GM18907 (cell line): ENCODE measurements around the gene LIG1.

ENCODE experiments used
- ATAC-seq: cut with Tn5 transposase; IDR thresholded peaks from one replicate; pipeline ENCODE4 v1.9.1; 2021; ENCODE audit warnings: mild to moderate bottlenecking, moderate library complexity; ENCODE audit not compliant: unreplicated experiment

LIG1 gene

GRCh38 chr19:48182434-48182833 lies 12.3 kb upstream of the LIG1 start:
- no peak for ATAC-seq

- ATAC-seq: no peak
Observed at GRCh38 chr19:48181505-48181904, 11.4 kb upstream of the LIG1 start.

- no peak for ATAC-seq
Observed at GRCh38 chr19:48176226-48176625, 6.1 kb upstream of the LIG1 start.

GRCh38 chr19:48175578-48175977 lies 5.4 kb upstream of the LIG1 start:
- ATAC-seq: no peak

GRCh38 chr19:48174445-48175030 lies 4.4 kb upstream of the LIG1 start:
- ATAC-seq: no peak

DNA sequence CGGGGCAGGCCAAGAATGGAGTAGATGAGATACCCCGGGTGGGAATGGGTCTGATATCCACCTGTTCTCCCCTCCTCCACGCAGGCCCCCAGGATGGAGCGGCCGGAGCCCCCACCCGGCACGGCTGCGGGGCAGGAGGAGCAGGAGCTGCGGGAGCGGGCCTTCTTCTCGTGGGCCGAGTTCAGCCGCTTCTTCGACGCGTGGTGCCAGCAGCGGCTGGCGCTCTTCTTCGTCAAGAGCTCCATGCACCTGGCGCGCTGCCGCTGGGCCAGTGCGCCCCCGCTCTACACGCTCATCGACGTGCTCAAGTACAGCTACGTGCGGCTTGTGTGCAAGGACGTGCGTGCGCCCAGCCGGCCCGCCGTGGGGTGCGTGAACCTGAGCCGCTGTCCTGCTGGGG lies 1.6 kb upstream of the LIG1 start:
- no peak for ATAC-seq

GRCh38 chr19:48170817-48171347 lies 738 bp upstream of the LIG1 start:
- ATAC-seq: no peak

GRCh38 chr19:48169578-48169938 lies 586 bp downstream of the LIG1 start:
- ATAC-seq: peak; percentile 4

- ATAC-seq: no peak
Observed at GRCh38 chr19:48168689-48169088, 1.5 kb downstream of the LIG1 start.

GRCh38 chr19:48158210-48158790 lies 11.8 kb downstream of the LIG1 start:
- ATAC-seq: no peak

GRCh38 chr19:48154003-48154402 lies 16.1 kb downstream of the LIG1 start:
- ATAC-seq: no peak

DNA sequence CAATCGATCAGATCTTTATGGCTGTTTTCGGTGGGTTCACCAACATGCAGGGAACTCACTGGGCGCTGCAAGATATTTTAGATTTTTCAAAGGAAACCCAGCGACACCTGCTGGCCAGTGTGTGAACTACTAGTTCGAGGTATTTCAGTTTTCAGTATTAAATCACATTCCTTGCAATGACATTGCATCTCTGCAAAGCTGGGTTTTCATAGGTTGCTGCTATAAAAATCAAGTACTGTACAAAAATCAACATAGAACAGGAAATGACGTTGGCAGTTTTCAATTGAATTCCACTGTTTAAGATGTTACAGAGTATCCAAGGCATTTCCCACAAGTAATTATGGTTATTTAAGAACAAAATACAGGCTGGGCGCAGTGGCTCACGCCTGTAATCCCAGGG lies 17.6 kb downstream of the LIG1 start:
- no peak for ATAC-seq

- ATAC-seq: no peak
Observed at GRCh38 chr19:48149430-48149829, 20.7 kb downstream of the LIG1 start.

DNA sequence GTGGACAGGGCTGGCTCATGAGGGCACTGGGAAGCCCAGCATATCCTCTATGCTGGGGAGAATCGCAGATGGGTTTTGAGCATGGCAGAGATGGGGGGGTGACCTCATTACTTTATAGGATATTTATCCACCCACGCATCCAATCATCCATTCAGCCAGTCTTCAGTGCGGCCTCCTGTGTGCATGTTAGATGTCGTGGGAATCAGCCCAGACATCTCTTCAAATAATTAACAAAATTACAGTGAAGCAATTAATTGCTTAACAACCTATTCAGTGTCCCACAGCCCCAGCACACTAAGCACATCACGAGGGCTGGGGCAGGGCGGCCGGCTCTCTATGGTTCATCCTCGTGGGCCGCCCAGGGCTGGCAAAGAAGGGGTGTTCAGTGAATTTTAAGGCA lies 21.6 kb downstream of the LIG1 start:
- no peak for ATAC-seq

DNA sequence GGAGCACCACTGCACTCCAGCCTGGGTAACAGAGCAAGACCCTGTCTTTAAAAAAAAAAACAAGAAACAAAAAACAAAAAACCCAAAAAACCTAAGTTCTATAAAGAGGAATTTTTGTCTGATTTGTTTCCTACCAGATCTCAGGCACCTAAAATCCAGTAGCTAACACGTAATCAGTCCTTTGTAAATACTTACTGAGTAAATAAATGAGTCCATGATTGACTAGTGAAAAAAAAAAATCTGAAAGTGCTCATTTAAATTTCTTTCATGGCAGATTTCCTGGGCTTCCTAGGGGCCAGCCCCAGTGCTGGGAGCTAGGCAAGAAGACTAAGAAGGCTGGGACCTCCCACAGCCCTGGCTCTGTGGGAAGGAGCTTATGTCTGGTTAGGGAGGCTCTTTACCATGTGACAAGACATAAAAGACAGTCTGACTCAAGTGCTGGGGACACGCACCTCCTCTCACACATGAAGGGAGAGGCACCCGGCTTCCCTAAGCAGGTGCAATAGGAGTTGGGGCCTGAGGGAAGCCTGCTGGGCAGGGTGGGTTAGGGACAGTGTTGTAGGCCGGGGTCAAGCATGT lies 22.5 kb downstream of the LIG1 start:
- no peak for ATAC-seq

GRCh38 chr19:48139053-48139452 lies 31.1 kb downstream of the LIG1 start:
- no peak for ATAC-seq

- ATAC-seq: no peak
Observed at GRCh38 chr19:48137411-48137810, 32.7 kb downstream of the LIG1 start.

DNA sequence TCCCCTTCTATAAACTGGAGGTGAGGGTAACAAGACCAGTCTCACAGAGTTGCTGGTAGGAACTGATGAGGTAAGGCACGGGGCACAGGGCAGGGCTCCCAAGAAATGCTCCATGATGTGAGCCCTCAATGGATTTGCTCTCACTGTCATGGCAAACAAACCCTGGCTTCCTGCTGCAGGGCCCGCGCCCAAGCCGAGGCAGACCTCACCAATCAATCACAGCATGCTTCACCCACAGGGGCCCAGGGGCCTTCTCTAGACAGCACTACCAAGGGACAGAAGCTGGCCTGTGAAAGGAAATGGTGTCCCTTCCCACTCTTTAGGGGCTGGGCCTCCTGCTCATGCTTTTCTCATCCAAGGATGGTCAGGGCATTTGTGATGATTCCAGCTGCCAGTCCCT lies 33.6 kb downstream of the LIG1 start:
- ATAC-seq: no peak

- ATAC-seq: no peak
Observed at GRCh38 chr19:48135411-48135810, 34.7 kb downstream of the LIG1 start.

- no peak for ATAC-seq
Observed at GRCh38 chr19:48133094-48133493, 37.0 kb downstream of the LIG1 start.

DNA sequence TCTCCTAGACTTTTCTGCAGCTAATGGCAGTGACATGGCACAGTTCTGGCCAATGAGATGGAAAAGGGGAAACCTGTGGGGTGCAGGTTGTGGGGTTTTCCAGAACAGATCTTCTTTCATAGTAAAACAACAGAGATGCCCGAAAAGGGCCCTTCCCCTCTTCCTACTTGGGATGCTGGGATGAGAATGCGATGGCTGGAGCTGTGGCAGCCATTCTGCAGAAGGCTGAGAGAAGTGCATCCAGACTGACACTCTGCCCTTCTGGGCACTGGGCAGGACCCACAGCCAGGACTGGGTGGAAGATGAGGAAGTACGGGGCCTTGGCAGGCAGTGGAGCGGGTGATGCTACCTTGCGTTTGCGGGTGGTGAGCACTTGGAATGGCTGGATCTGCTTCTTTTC lies 42.6 kb downstream of the LIG1 start:
- no peak for ATAC-seq

DNA sequence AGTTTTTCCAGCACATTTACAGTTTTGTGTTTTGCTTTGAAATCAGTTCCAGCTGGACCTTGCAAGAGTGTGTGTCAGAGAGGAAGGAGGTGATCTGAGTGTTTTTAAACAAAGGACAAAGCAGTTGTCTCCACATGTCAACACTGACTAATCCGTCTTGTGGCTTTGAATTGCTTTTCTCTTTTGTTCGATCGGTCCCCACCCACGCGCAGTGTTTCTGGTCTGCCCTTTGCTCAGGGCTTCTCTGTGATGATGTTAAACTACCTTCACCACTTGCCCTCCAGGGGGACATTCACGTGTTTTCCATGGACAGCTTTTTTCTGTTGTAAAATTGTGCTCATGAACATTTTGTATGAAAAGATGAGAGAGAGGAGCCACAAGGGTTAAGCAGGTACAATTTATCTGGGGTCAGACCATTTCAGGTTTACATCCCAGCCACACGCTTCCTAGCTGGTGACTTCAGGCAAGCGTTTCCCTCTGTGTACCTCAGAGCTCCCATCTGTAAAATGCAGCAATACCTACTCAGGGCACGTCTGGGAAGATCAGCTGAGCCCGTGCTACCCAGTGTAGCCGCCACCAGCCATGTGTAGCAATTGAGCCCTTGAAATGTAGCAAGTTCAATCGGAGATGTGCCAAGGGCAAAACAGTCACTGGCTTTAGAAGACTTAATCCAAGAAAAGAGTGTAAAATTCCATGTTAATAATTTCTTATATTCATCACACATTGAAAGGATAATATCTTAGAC lies 46.1 kb downstream of the LIG1 start:
- ATAC-seq: no peak
